Measurements from ENCODE around the gene PGBD2.

DNA sequence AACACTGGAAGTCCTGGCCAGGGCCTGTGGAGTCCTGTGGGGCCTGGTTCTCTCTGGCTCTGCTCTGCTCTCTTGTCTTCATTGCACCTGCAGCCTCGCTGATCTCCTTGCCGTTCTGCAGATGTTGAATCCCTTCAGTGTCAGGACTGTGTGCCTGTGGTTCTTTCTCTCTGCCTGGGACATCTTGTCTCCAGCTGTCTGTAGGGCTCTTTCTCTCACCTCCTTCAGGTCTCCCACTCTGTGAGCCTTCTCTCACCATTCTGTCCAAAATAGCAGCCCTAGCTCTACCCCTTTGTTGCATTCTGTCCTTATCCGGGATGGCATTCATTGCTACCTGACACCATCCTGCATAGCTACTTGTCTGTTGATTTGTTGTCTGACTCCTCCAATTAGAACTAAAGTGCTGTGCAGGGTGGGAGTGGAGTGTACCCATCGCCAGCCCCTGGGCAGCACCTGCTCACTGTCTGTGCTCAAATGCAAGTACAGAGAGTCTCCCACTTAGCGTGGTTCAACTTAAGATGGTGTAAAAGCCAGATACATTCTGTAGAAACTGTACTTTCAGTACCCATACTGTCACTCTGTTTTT lies 8.9 kb downstream of the PGBD2 start:
- TF ChIP-seq POLR2AphosphoS5 (IDR thresholded peaks at IDR 0.05; ENCODE audit: low read depth, low read length) (no peak), POLR2A (IDR thresholded peaks at IDR 0.05; ENCODE audit: low read depth, low read length) (no peak), SPI1 (IDR thresholded peaks at IDR 0.05; ENCODE audit: low read depth, low read length) (no peak)

Measured in GM12891 (cell line).